ENCODE measurements around the gene ANO2. TPM values are rescaled to one million over a fixed set of nuclear protein-coding genes. Genes with fewer than 3 reads are reported as not detected.

Gene ANO2
- total RNA-seq, 3 donors from 2014 or later (not counting 1 experiment from before 2014, with no cell fraction given), result not detected

DNA sequence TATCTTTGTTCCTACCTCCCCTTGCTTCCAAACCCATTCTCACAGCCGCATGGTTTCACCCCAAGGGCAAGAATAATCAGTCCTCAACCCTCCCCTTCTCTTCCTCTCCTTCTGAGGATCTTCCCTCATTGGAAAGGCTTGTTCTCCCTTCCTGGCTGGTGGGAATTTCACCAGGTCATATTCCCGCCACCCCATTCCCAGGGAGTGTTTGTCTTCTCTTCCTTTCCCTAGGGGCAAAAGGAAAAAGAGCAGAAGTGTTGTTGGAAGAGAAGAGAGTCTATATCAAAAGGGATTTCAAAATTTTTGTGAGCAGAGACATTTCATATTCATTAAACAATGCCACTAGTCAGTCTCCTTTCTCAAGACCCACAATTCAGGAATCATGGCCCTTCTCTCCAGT is 176.9 kb downstream of the ANO2 start:
- Histone ChIP-seq H3K27ac (ENCODE audit: low read length) (no peak overlapping the region), H3K9me3 (ENCODE audit: control insufficient read depth, insufficient read depth, low read length) (no peaks in the 10 kb centered on the region), H3K4me1 (ENCODE audit: control insufficient read depth, insufficient read depth, low read length) (no peaks in the 10 kb centered on the region), H3K36me3 (ENCODE audit: control insufficient read depth, insufficient read depth, low read length) (no peaks in the 10 kb centered on the region), H3K27me3 (ENCODE audit: control insufficient read depth, insufficient read depth, low read length) (no peaks in the 10 kb centered on the region), H3K4me3 (ENCODE audit: low read length) (no peak overlapping the region)
- ATAC-seq, result no peak
- DNase-seq, result no peak
- intact Hi-C loops (cut with micrococcal nuclease), result no loop called here
- no peaks in the 10 kb centered on the region for H3K36me3 Mint-ChIP-seq
- no peak for TF ChIP-seq CTCF (IDR thresholded peaks at IDR 0.05)
- H3K27ac Mint-ChIP-seq, result no peak overlapping the region
- H3K27me3 Mint-ChIP-seq (ENCODE audit: low read depth in 2 of 2), result peaks cover 15 to 22% of the 10 kb centered on the region in 2 donors
- H3K4me1 Mint-ChIP-seq, result no peaks in the 10 kb centered on the region
- no peak overlapping the region for H3K4me3 Mint-ChIP-seq
- WGBS (ENCODE audit: insufficient coverage), result 86% methylated on average over 1 of the region's 2 CpGs
- no peaks in the 10 kb centered on the region for H3K9me3 Mint-ChIP-seq

- H3K36me3 ChIP-seq (ENCODE audit: control insufficient read depth, insufficient read depth, low read length), result no peaks in the 10 kb centered on the region
- no peaks in the 10 kb centered on the region for H3K4me1 ChIP-seq (ENCODE audit: control insufficient read depth, insufficient read depth, low read length)
- H3K27me3 ChIP-seq (ENCODE audit: control insufficient read depth, insufficient read depth, low read length), result no peaks in the 10 kb centered on the region
- no peaks in the 10 kb centered on the region for H3K9me3 ChIP-seq (ENCODE audit: control insufficient read depth, insufficient read depth, low read length)
- no peak overlapping the region for H3K27ac ChIP-seq (ENCODE audit: low read length)
- no peak overlapping the region for H3K4me3 Mint-ChIP-seq
- H3K27me3 Mint-ChIP-seq (ENCODE audit: low read depth in 2 of 2), result peaks cover 23 to 56% of the 10 kb centered on the region in 2 donors
- peaks cover 3 to 4% of the 10 kb centered on the region in 2 donors for H3K9me3 Mint-ChIP-seq
- intact Hi-C loops (cut with micrococcal nuclease), result no loop called here
- peaks cover 9% of the 10 kb centered on the region for H3K36me3 Mint-ChIP-seq
- 73% methylated on average over 1 of the region's 3 CpGs for WGBS (ENCODE audit: insufficient coverage)
- H3K4me1 Mint-ChIP-seq, result no peaks in the 10 kb centered on the region
- ATAC-seq (no peak), DNase-seq (no peak)
- no peak overlapping the region for H3K27ac Mint-ChIP-seq
- H3K4me3 ChIP-seq (ENCODE audit: low read length), result no peak overlapping the region
- no peak for TF ChIP-seq CTCF (IDR thresholded peaks at IDR 0.05)
These were observed 186.7 kb downstream of the ANO2 start for GRCh38 chr12:5758347-5758746.

GRCh38 chr12:5756338-5756842 is 188.7 kb downstream of the ANO2 start:
- no peak overlapping the region for H3K4me3 ChIP-seq (ENCODE audit: low read length)
- Mint-ChIP-seq H3K4me1 (no peaks in the 10 kb centered on the region), H3K27me3 (ENCODE audit: low read depth in 2 of 2) (peaks cover 25 to 58% of the 10 kb centered on the region in 2 donors), H3K27ac (no peak overlapping the region), H3K9me3 (peaks cover 3 to 4% of the 10 kb centered on the region in 2 donors), H3K4me3 (no peak overlapping the region), H3K36me3 (peaks cover 9% of the 10 kb centered on the region)
- no peaks in the 10 kb centered on the region for H3K4me1 ChIP-seq (ENCODE audit: control insufficient read depth, insufficient read depth, low read length)
- WGBS (ENCODE audit: insufficient coverage), result 88% methylated on average over 5 of the region's 5 CpGs
- H3K36me3 ChIP-seq (ENCODE audit: control insufficient read depth, insufficient read depth, low read length), result no peaks in the 10 kb centered on the region
- intact Hi-C loops (cut with micrococcal nuclease), result no loop called here
- DNase-seq (no peak), ATAC-seq (no peak)
- TF ChIP-seq CTCF (IDR thresholded peaks at IDR 0.05), result no peak
- H3K27me3 ChIP-seq (ENCODE audit: control insufficient read depth, insufficient read depth, low read length), result no peaks in the 10 kb centered on the region
- no peak overlapping the region for H3K27ac ChIP-seq (ENCODE audit: low read length)
- no peaks in the 10 kb centered on the region for H3K9me3 ChIP-seq (ENCODE audit: control insufficient read depth, insufficient read depth, low read length)

- H3K27me3 ChIP-seq (ENCODE audit: control insufficient read depth, insufficient read depth, low read length), result no peaks in the 10 kb centered on the region
- ATAC-seq (no peak), DNase-seq (no peak)
- H3K36me3 Mint-ChIP-seq, result no peaks in the 10 kb centered on the region
- H3K4me3 ChIP-seq (ENCODE audit: low read length), result no peak overlapping the region
- no peaks in the 10 kb centered on the region for H3K9me3 ChIP-seq (ENCODE audit: control insufficient read depth, insufficient read depth, low read length)
- H3K4me1 Mint-ChIP-seq, result no peaks in the 10 kb centered on the region
- no peaks in the 10 kb centered on the region for H3K4me1 ChIP-seq (ENCODE audit: control insufficient read depth, insufficient read depth, low read length)
- no peak overlapping the region for H3K27ac Mint-ChIP-seq
- no peak overlapping the region for H3K4me3 Mint-ChIP-seq
- H3K9me3 Mint-ChIP-seq, result no peaks in the 10 kb centered on the region
- no peak for TF ChIP-seq CTCF (IDR thresholded peaks at IDR 0.05)
- no peaks in the 10 kb centered on the region for H3K36me3 ChIP-seq (ENCODE audit: control insufficient read depth, insufficient read depth, low read length)
- intact Hi-C loops (cut with micrococcal nuclease), result no loop called here
- no peak overlapping the region for H3K27ac ChIP-seq (ENCODE audit: low read length)
- H3K27me3 Mint-ChIP-seq (ENCODE audit: low read depth in 2 of 2), result peaks cover 6 to 21% of the 10 kb centered on the region in 2 donors
- 77% methylated on average over 12 of the region's 12 CpGs for WGBS (ENCODE audit: insufficient coverage)
These were observed 197.0 kb downstream of the ANO2 start for GRCh38 chr12:5748027-5748426.
